Prostate gland (tissue), 2 donors: ENCODE results near the gene HDAC6.

ENCODE experiments used
- CTCF ChIP-seq, 4 experiments: fragments of 200-600 bp in 2 of 4; fragments of 450-650 bp in 2 of 4; sonication (generic) in 2 of 4; IDR thresholded peaks; 1 replicate in 3 of 4; 2 replicates in 1 of 4; pipeline ENCODE4 v1.5.1; 2016 to 2019; ENCODE audit warnings: antibody characterized with exemption in 4 of 4, mild to moderate bottlenecking in 2 of 4, moderate library complexity in 2 of 4
- POLR2A ChIP-seq: fragments of 450-650 bp; IDR thresholded peaks from one replicate; pipeline ENCODE4 v1.6.1; 2016; ENCODE audit warnings: antibody characterized with exemption, mild to moderate bottlenecking
- POLR2AphosphoS5 ChIP-seq: sonication (generic); formaldehyde crosslinking; IDR thresholded peaks from one replicate; pipeline ENCODE4 v1.6.1; 2017; ENCODE audit warnings: antibody characterized with exemption

GRCh38 chrX:48779399-48779798, 22.5 kb upstream of the HDAC6 start:
- no peak for TF ChIP-seq CTCF (IDR thresholded peaks at IDR 0.05)
- TF ChIP-seq POLR2AphosphoS5 = no peak
- no peak for TF ChIP-seq POLR2A
